ENCODE results near the gene HEXD.

HEXD gene

GRCh38 chr17:82486231-82487094 lies 68.3 kb downstream of the HEXD start:
- no peak for DNase-seq

GRCh38 chr17:82487910-82488309 lies 69.8 kb downstream of the HEXD start:
- peak in 11 of 56 donors; percentile 3 to 34 (median 17) for DNase-seq

GRCh38 chr17:82489117-82489516 lies 71.0 kb downstream of the HEXD start:
- DNase-seq: peak in 43 of 56 donors; percentile 3 to 81 (median 44)

GRCh38 chr17:82489851-82490511 lies 71.8 kb downstream of the HEXD start:
- DNase-seq: no peak

GRCh38 chr17:82490512-82491195 lies 72.5 kb downstream of the HEXD start:
- DNase-seq: no peak

- DNase-seq: no peak
These were observed 73.0 kb downstream of the HEXD start for GRCh38 chr17:82491196-82491530.

GRCh38 chr17:82491533-82491932 lies 73.4 kb downstream of the HEXD start:
- DNase-seq: no peak
